Spleen (tissue), 7 donors: ENCODE results near the gene IL7R.

Source experiments
- POLR2A ChIP-seq, 3 donors: fragments of 450-650 bp; IDR thresholded peaks; one replicate each; pipeline ENCODE4 v1.5.1; 2017; ENCODE audit warnings: antibody characterized with exemption in 3 of 3, mild to moderate bottlenecking in 1 of 3
- POLR2AphosphoS5 ChIP-seq, 3 donors: sonication (generic); formaldehyde crosslinking; IDR thresholded peaks; one replicate each; pipeline ENCODE4 v1.5.1; 2017; ENCODE audit warnings: antibody characterized with exemption in 3 of 3
- TF ChIP-seq, protein P1 (sequence below), 11 experiments: fragments of 200-600 bp in 7 of 11; fragments of 450-650 bp in 4 of 11; sonication (generic) in 4 of 11; IDR thresholded peaks in 8 of 11; conservative IDR thresholded peaks in 3 of 11; 1 replicate in 7 of 11; 2 replicates in 4 of 11; pipeline versions ENCODE4 v1.4.0 to v1.8.0; 2016 to 2021; ENCODE audit warnings: antibody characterized with exemption in 11 of 11, inconsistent platforms in 4 of 11, mild to moderate bottlenecking in 1 of 11
- donor health status: DM: no; HTN: no; CAD: no; lungs with moderate emphysema.
- donor health status: DM: no; HTN: no; CAD: no.
- donor health status: DM: no; HTN: no; CAD: no.

DNA sequence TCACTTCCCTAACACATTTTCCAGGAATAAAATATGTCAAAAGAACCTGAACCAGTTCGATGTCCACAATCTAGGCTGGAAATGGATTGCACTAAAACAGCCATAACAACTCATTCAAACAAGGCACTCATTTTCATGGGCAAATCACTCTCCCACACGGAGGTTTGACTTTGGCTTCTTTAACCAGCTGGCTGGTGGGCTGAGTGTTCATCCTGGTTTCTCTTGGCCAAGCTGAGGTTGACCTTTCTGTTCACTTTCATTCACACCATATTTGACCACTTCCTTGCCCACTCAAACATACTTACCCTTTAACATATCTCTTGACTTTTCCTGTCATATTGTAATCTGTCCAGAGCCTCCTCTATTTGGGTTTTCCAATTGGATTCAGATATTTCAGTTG, 5.4 kb downstream of the IL7R start:
- TF ChIP-seq, protein P1, sequence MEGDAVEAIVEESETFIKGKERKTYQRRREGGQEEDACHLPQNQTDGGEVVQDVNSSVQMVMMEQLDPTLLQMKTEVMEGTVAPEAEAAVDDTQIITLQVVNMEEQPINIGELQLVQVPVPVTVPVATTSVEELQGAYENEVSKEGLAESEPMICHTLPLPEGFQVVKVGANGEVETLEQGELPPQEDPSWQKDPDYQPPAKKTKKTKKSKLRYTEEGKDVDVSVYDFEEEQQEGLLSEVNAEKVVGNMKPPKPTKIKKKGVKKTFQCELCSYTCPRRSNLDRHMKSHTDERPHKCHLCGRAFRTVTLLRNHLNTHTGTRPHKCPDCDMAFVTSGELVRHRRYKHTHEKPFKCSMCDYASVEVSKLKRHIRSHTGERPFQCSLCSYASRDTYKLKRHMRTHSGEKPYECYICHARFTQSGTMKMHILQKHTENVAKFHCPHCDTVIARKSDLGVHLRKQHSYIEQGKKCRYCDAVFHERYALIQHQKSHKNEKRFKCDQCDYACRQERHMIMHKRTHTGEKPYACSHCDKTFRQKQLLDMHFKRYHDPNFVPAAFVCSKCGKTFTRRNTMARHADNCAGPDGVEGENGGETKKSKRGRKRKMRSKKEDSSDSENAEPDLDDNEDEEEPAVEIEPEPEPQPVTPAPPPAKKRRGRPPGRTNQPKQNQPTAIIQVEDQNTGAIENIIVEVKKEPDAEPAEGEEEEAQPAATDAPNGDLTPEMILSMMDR (IDR thresholded peaks at IDR 0.05 in 8 of 11, conservative IDR thresholded peaks at IDR 0.05 in 3 of 11) = no peak
- TF ChIP-seq POLR2A (IDR thresholded peaks at IDR 0.05) (no peak), POLR2AphosphoS5 (IDR thresholded peaks at IDR 0.05) (no peak)
